IMR-90 (cell line): ENCODE measurements around the gene RAB23. TPM values are rescaled to one million over a fixed set of nuclear protein-coding genes. Genes with fewer than 3 reads are reported as not detected.

Experiments
- ATAC-seq: fragments of 200-7000 bp; cut with Tn5 transposase; 2 replicates; pipeline ENCODE4 v1.9.1; 2020; ENCODE audit warnings: low read depth, mild to moderate bottlenecking, moderate library complexity
- BruUV-seq: library from RNA; stranded (reverse); fragments of 400-500 nt; replicated peaks from 2 replicates; lab custom pipeline; 2021; lab: Mats Ljungman, UMichigan
- CTCF ChIA-PET: fragments of 300-600 bp; formaldehyde crosslinking; extraction: SDS; loops from one replicate; lab custom pipeline; 2021; ENCODE audit warnings: antibody characterized with exemption; lab: Yijun Ruan, JAX
- POLR2A ChIA-PET: fragments of 300-600 bp; sonication (Branson Sonifier 250); formaldehyde crosslinking; loops from one replicate; lab custom pipeline; 2022; ENCODE audit warnings: antibody characterized with exemption; ENCODE audit not compliant: unreplicated experiment; lab: Charles Lee
- DNase-seq: peaks from one replicate; pipeline ENCODE4 v3.0.0; 2013
- H2AFZ ChIP-seq: replicated peaks from 2 replicates; pipeline ENCODE3; 2013; ENCODE audit warnings: low read length, mild to moderate bottlenecking; ENCODE audit not compliant: poor library complexity
- H2AK5ac ChIP-seq: 2 replicates; pipeline ENCODE4 v1.6.1; 2013; ENCODE audit warnings: low read depth, low read length, inconsistent platforms
- H2AK9ac ChIP-seq: replicated peaks from 2 replicates; pipeline ENCODE3; 2013; ENCODE audit warnings: mild to moderate bottlenecking, low read depth, low read length, moderate library complexity; ENCODE audit not compliant: poor library complexity
- H2BK120ac ChIP-seq: 2 replicates; pipeline ENCODE4 v1.6.1; 2013; ENCODE audit warnings: low read depth, low read length, inconsistent platforms
- H2BK15ac ChIP-seq: 3 replicates; pipeline ENCODE4 v1.6.1; 2013; ENCODE audit warnings: low read depth, low read length, inconsistent platforms
- H2BK20ac ChIP-seq: 2 replicates; pipeline ENCODE4 v1.6.1; 2013; ENCODE audit warnings: low read depth, mild to moderate bottlenecking, inconsistent platforms, low read length, moderate library complexity
- H2BK5ac ChIP-seq: 2 replicates; pipeline ENCODE4 v1.6.1; 2013; ENCODE audit warnings: mild to moderate bottlenecking, low read depth, low read length, inconsistent platforms; ENCODE audit not compliant: poor library complexity, severe bottlenecking
- H3K14ac ChIP-seq: replicated peaks from 2 replicates; pipeline ENCODE4 v1.6.1; 2013; ENCODE audit warnings: low read depth, low read length, inconsistent platforms
- H3K18ac ChIP-seq: 2 replicates; pipeline ENCODE4 v1.6.1; 2013; ENCODE audit warnings: low read depth, low read length, control low read depth
- H3K23ac ChIP-seq: 2 replicates; pipeline ENCODE4 v1.6.1; 2013; ENCODE audit warnings: low read depth, low read length, inconsistent platforms
- H3K27ac ChIP-seq: 2 replicates; pipeline ENCODE4 v1.5.1; 2013; ENCODE audit warnings: mild to moderate bottlenecking, control low read depth, low read length; ENCODE audit not compliant: insufficient read depth
- H3K27me3 ChIP-seq: 2 replicates; pipeline ENCODE4 v1.6.1; 2013; ENCODE audit warnings: low read length; ENCODE audit not compliant: control insufficient read depth, insufficient read depth
- H3K36me3 ChIP-seq: 2 replicates; pipeline ENCODE4 v1.6.1; 2013; ENCODE audit warnings: low read length, mixed read lengths; ENCODE audit not compliant: control insufficient read depth, insufficient read depth
- H3K4ac ChIP-seq: 2 replicates; pipeline ENCODE4 v1.6.1; 2013; ENCODE audit warnings: low read depth, low read length, inconsistent platforms
- H3K4me1 ChIP-seq: 2 replicates; pipeline ENCODE4 v1.6.1; 2013; ENCODE audit warnings: low read length, mixed read lengths; ENCODE audit not compliant: control insufficient read depth, insufficient read depth
- H3K4me2 ChIP-seq: 2 replicates; pipeline ENCODE4 v1.6.1; 2013; ENCODE audit warnings: low read depth, mild to moderate bottlenecking, control low read depth, low read length, moderate library complexity
- H3K4me3 ChIP-seq: 2 replicates; pipeline ENCODE4 v1.5.1; 2013; ENCODE audit warnings: low read depth, mild to moderate bottlenecking, control low read depth, low read length, moderate library complexity; ENCODE audit not compliant: insufficient read depth
- H3K56ac ChIP-seq: 2 replicates; pipeline ENCODE4 v1.6.1; 2013; ENCODE audit warnings: low read length, inconsistent platforms; ENCODE audit not compliant: insufficient read depth; ENCODE audit errors: extremely low read depth
- H3K79me1 ChIP-seq, 2 experiments: 2 replicates each; pipeline ENCODE4 v1.6.1; 2013; ENCODE audit warnings: low read length in 2 of 2, inconsistent platforms in 1 of 2, low read depth in 1 of 2
- H3K9ac ChIP-seq: 2 replicates; pipeline ENCODE4 v1.6.1; 2013; ENCODE audit warnings: low read depth, low read length, control low read depth
- H3K9me1 ChIP-seq: 2 replicates; pipeline ENCODE4 v1.6.1; 2013; ENCODE audit warnings: low read length, inconsistent platforms; ENCODE audit not compliant: insufficient read depth
- H3K9me3 ChIP-seq: 2 replicates; pipeline ENCODE4 v1.6.1; 2013; ENCODE audit warnings: low read length; ENCODE audit not compliant: control insufficient read depth, insufficient read depth
- H4K20me1 ChIP-seq: 2 replicates; pipeline ENCODE4 v1.6.1; 2013; ENCODE audit warnings: low read length, inconsistent platforms; ENCODE audit not compliant: insufficient read depth
- H4K5ac ChIP-seq: 2 replicates; pipeline ENCODE4 v1.6.1; 2013; ENCODE audit warnings: mild to moderate bottlenecking, low read depth, low read length, control low read depth
- H4K8ac ChIP-seq, 2 experiments: 2 replicates each; pipeline ENCODE4 v1.6.1; 2013; ENCODE audit warnings: low read depth in 2 of 2, low read length in 2 of 2, control low read depth in 1 of 2, inconsistent platforms in 1 of 2
- H4K91ac ChIP-seq: 2 replicates; pipeline ENCODE4 v1.6.1; 2013; ENCODE audit warnings: low read depth, low read length, inconsistent platforms; ENCODE audit not compliant: insufficient read depth
- BHLHE40 ChIP-seq: fragments of 150-350 bp; IDR thresholded peaks from 2 replicates; pipeline ENCODE4 v1.6.1; 2016; ENCODE audit warnings: mild to moderate bottlenecking, low read depth, low read length
- CEBPB ChIP-seq: IDR thresholded peaks from 2 replicates; pipeline ENCODE4 v1.6.1; 2012; ENCODE audit warnings: low read depth, low read length, improper control_type of control experiment
- CHD1 ChIP-seq: IDR thresholded peaks from 2 replicates; pipeline ENCODE4 v1.6.1; 2012; ENCODE audit warnings: low read depth, low read length, improper control_type of control experiment
- CTCF ChIP-seq: conservative IDR thresholded peaks from 2 replicates; pipeline ENCODE4 v1.5.1; 2012; ENCODE audit warnings: mild to moderate bottlenecking, low read depth, low read length, improper control_type of control experiment
- ELK1 ChIP-seq: fragments of 150-350 bp; IDR thresholded peaks from 2 replicates; pipeline ENCODE4 v1.6.1; 2016; ENCODE audit warnings: low read depth, mild to moderate bottlenecking, low read length, moderate library complexity, borderline replicate concordance
- MAFK ChIP-seq: IDR thresholded peaks from 2 replicates; pipeline ENCODE4 v1.6.1; 2012; ENCODE audit warnings: low read depth, low read length, improper control_type of control experiment
- MXI1 ChIP-seq: IDR thresholded peaks from 2 replicates; pipeline ENCODE4 v1.6.1; 2012; ENCODE audit warnings: low read depth, mild to moderate bottlenecking, low read length, moderate library complexity, borderline replicate concordance
- NFE2L2 ChIP-seq: fragments of 150-350 bp; IDR thresholded peaks from 2 replicates; pipeline ENCODE4 v1.6.1; 2016; ENCODE audit warnings: low read depth, mild to moderate bottlenecking, low read length
- RAD21 ChIP-seq: IDR thresholded peaks from 2 replicates; pipeline ENCODE4 v1.6.1; 2012; ENCODE audit warnings: low read length, improper control_type of control experiment
- RCOR1 ChIP-seq: IDR thresholded peaks from 2 replicates; pipeline ENCODE4 v1.6.1; 2012; ENCODE audit warnings: mild to moderate bottlenecking, low read length, improper control_type of control experiment; ENCODE audit not compliant: insufficient replicate concordance
- RFX5 ChIP-seq: IDR thresholded peaks from 2 replicates; pipeline ENCODE4 v1.8.0; 2012; ENCODE audit warnings: low read depth, mild to moderate bottlenecking, low read length, moderate library complexity
- SMC3 ChIP-seq: fragments of 150-350 bp; IDR thresholded peaks from 2 replicates; pipeline ENCODE4 v1.6.1; 2016; ENCODE audit warnings: low read depth, mild to moderate bottlenecking, antibody characterized with exemption, low read length, moderate library complexity
- WGBS, 2 experiments: methylation state at CpG; one replicate each; pipeline versions ENCODE4 v1.1.5 to v1.1.7; 2013; ENCODE audit warnings: missing lambda C conversion rate in 2 of 2; ENCODE audit not compliant: insufficient read length in 1 of 2; ENCODE audit errors: extremely low coverage in 2 of 2; 5-methylcytosine and 5-hydroxymethylcytosine counted together
- dilution Hi-C: fragments of 300-500 bp; cut with HindIII; formaldehyde crosslinking; loops from one replicate; pipeline ENCODE4 v1.14.3; 2018; ENCODE audit warnings: low sequenced_read_pairs; ENCODE audit not compliant: unreplicated experiment
- in situ Hi-C: fragments of 300-500 bp; cut with MboI; formaldehyde crosslinking; loops from 3 replicates; pipeline ENCODE4 v1.14.3; 2019; ENCODE audit warnings: low sequenced_read_pairs, inconsistent platforms, mixed read lengths
- intact Hi-C: fragments of 100-400 bp; cut with micrococcal nuclease; formaldehyde crosslinking; loops from 2 replicates; pipeline ENCODE4 v1.10.0; 2022
- polyA plus RNA-seq, 3 experiments: library from polyadenylated mRNA; depleted of rRNA; stranded (reverse); fragments of >200 nt; gene quantifications; 2 replicates each; pipeline ENCODE4 v1.2.3, GENCODE V29; 2012; ENCODE audit warnings: low replicate concordance in 1 of 3
- total RNA-seq: library from RNA; depleted of rRNA; stranded (reverse); fragments of >200 nt; gene quantifications from 2 replicates; pipeline ENCODE4 v1.2.3, GENCODE V29; 2012

The RAB23 gene
- total and polyA plus RNA-seq, 2 of the 4 experiments (the other 2 are of a cell fraction) = 10.8 to 13.3 TPM

GRCh38 chr6:57162028-57162427 lies 60.1 kb downstream of the RAB23 start:
- no CpG with 5 or more reads among the region's 2 CpGs for WGBS, 2 experiments
- 0 out of 4 replicates have a peak, but pooled peaks cover 0 to 5% of the 10 kb centered on the region in 2 experiments for H3K79me1 ChIP-seq

More at GRCh38 chr6:57162028-57162427, 60.1 kb downstream of the RAB23 start:
- no peak overlapping the region for H2AK5ac ChIP-seq
- DNase-seq (peak; percentile 57), ATAC-seq (peak; percentile 70)
- no peak overlapping the region for H2AK9ac ChIP-seq
- no peak overlapping the region for H3K4ac ChIP-seq
- peak overlapping the region; percentile 83 for H2BK5ac ChIP-seq
- H3K27me3 ChIP-seq = no peaks in the 10 kb centered on the region
- no peak overlapping the region for H4K8ac ChIP-seq
- ChIA-PET POLR2A (interaction anchor here (1.1 kb wide), 1 partner anchor 10 kb away, joined by 5 read pairs; the partner anchor contains the start of gene BAG2), CTCF (no interaction called here)
- TF ChIP-seq BHLHE40 (no peak), RAD21 (no peak), CHD1 (no peak), SMC3 (no peak), MAFK (no peak), ELK1 (no peak), MXI1 (no peak), RCOR1 (no peak), NFE2L2 (no peak), CTCF (no peak), RFX5 (no peak), CEBPB (no peak)
- H3K23ac ChIP-seq = no peak overlapping the region
- peaks cover 6% of the 10 kb centered on the region for H3K9me3 ChIP-seq
- in situ Hi-C loops (no loop called here), dilution Hi-C loops (no loop called here), intact Hi-C loops (no loop called here)
- H2BK15ac ChIP-seq = no peak overlapping the region
- peak overlapping the region; percentile 74; the same call in 1 of the 2 replicates for H3K18ac ChIP-seq
- no peak overlapping the region for H2AFZ ChIP-seq
- no peak overlapping the region; the same call in 1 of the 2 replicates for H4K5ac ChIP-seq
- H2BK20ac ChIP-seq = no peak overlapping the region
- H3K4me3 ChIP-seq = no peak overlapping the region
- H3K9ac ChIP-seq = no peak overlapping the region
- H2BK120ac ChIP-seq = 0 out of 2 replicates have a peak overlapping the region, but pooled peaks have one; percentile 1
- peak overlapping the region; percentile 76; the same call in 1 of the 2 replicates for H3K27ac ChIP-seq
- peaks cover 2% of the 10 kb centered on the region for H3K36me3 ChIP-seq
- BruUV-seq = no TSS peak
- H3K56ac ChIP-seq = no peak overlapping the region; the same call in 1 of the 2 replicates
- peaks cover 15% of the 10 kb centered on the region for H3K4me1 ChIP-seq
- 0 out of 2 replicates have a peak, but pooled peaks cover 3% of the 10 kb centered on the region for H4K20me1 ChIP-seq
- H3K14ac ChIP-seq = no peak overlapping the region
- H3K4me2 ChIP-seq = peak overlapping the region; percentile 61; the same call in 1 of the 2 replicates
- no peaks in the 10 kb centered on the region for H3K9me1 ChIP-seq
- H4K91ac ChIP-seq = no peak overlapping the region
